HG02678 (cell line): Measurements from ENCODE around the gene SRPK1.

Experiments
- ATAC-seq: cut with Tn5 transposase; IDR thresholded peaks from one replicate; pipeline ENCODE4 v1.9.1; 2021; ENCODE audit warnings: mild to moderate bottlenecking, moderate library complexity; ENCODE audit not compliant: unreplicated experiment

SRPK1 gene

DNA sequence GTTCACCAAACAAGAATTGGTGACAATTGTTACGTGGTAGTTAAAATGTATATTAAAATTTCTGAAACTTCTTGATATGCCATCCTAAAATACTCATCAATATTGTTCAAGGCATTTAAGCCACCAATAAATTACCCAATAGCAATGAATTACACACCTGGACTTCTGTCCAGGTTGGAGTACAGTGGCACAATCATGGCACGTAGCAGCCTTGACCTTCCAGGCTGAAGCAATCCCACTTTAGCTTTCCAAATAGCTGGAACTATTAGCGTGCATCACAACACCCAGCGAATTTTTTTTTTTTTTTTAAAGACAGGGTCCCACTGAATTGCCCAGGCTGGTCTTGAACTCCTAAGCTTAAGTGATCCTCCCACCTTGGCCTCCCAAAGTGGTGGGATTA is 17.2 kb downstream of the SRPK1 start:
- no peak for ATAC-seq

DNA sequence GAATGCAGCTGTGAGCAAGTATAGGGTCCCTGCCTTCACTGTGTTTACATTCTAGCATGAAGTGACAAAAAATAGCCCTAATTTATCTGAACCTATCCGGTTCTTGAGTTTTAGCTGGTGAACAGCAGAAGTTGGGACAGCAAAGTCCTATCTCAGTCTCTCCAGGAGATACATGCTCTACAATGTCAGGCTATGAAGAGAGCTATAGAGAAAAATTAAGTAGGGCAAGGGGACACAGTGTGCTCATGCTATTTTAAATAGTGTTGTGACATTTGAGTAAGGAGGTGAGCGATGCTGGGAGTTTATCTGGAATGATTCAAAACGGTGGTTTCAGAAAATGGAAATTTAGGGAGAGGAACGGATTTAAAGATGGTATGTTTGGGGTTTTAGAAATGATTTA is 20.4 kb downstream of the SRPK1 start:
- ATAC-seq = no peak

DNA sequence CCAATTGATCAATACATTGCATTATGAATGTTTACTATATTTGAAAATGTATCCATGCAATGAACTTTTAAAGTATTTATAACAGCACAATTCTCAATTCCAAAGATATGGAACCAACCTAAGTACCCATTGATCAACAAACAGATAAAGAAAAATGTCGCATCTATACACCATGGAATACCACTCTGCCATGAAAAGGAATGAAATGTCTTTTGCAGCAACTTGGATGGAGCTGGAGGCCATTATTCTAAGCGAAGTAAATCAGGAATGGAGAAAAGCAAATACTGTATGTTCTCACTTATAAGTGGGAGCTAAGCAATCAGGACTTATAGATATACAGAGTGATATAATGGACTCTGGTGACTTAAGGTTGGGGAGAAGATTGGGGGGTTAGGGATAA is 22.9 kb downstream of the SRPK1 start:
- no peak for ATAC-seq

DNA sequence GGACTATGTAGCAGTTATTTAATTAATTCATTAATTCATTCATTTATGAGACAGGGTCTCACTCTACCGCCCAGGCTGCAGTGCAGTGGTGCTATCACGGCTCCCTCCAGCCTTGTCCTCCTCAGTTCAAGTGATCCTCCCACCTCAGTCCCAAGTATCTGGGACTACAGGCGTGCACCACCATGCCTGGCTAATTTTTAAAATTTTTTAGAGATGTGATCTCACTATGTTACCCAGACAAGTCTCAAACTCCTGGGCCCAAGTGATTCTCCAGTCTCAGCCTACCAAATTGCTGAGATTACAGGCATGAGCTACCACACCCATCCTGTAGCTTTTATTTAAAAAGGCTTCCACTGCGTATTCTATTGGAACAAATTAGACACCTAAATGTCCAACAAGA is 23.4 kb downstream of the SRPK1 start:
- no peak for ATAC-seq

DNA sequence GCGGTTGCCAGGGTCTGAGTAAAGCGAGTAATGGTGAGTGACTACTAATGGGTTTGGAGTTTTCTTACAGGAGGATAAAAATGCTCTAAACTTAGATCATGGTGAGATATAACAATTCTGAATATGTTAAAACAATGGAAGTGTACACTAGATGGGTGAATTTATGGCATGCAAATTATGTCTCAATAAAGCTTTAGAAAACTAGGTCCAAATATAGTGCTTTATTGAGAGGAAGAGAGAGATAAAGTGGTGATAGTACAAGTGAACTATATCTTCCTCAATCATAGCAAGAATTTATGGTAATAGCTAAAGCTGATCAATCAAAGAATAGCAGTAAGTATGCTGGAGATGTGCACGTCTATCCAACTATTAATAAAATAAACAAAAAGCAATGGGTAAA is 23.9 kb downstream of the SRPK1 start:
- no peak for ATAC-seq

DNA sequence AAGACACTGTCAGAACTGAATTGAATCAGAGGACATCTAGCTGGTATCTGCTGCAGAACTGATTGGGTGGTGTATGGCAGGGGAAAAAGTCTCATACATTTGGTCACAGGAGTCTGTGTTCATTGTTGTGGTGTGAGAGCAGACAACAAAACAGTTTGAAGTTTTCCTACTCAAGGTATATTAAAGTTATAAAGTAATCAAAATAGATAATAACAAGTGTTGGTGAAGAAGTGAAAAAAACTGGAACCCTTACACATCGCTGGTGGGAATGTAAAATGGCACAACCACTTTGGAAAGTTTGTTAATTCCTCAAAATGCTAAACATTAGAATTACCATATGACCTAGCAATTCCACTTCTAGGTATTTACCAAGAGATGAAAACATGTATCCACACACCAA is 24.7 kb downstream of the SRPK1 start:
- no peak for ATAC-seq

DNA sequence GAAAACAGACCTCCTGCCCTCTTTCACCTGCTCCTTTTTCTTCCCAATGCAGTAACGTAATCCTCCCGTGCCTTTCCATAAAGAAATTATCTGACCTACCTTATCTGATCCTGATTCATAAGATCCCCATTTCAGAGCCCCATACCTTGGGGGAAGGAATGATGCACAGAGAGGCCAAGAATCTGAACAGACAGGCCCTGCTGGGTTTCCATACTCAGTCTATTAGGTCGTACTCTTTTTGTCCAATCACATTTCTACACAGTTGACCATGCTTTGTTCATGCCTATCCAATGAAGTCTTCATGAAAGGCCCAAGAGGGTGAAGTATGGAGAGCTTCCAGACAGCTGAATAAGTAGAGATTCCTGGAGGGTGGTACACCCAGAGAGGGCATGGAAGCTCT is 25.3 kb downstream of the SRPK1 start:
- ATAC-seq = no peak

DNA sequence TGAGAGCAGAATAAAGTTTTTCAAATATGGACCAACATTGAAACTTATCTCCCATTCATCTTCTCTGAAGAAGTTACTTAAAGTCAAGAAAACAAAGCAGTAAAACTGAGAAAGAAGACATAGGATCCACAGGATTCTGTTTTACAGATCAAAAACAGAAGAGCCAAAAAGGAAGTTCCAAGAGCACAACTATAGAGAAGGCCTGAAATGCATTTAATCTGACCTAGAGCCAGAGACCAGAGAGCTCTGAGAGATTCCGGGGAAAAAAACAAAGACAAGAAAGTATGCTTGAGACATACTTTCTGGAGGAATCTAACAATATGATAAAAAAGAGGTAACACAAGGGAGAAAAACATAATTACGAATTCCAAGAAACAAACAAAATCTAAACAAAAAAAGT is 26.1 kb downstream of the SRPK1 start:
- ATAC-seq = no peak

DNA sequence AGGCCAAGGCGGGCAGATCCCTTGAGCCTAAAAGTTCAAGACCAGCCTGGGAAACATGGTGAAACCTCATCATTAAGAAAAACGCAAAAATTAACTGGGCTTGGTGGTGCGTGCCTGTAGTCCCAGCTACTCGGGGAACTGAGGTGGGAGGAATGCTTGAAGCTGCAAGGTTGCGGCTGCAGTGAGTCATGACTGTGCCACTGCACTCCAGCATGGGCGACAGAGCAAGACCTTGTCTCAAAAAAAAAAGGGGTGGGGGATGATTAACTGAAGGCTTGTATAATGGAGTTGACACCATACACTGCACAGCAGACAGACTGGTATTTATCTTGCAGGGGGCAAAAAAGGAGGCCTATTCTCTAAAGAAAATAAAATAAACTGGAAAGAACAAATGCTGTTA is 27.7 kb downstream of the SRPK1 start:
- no peak for ATAC-seq

DNA sequence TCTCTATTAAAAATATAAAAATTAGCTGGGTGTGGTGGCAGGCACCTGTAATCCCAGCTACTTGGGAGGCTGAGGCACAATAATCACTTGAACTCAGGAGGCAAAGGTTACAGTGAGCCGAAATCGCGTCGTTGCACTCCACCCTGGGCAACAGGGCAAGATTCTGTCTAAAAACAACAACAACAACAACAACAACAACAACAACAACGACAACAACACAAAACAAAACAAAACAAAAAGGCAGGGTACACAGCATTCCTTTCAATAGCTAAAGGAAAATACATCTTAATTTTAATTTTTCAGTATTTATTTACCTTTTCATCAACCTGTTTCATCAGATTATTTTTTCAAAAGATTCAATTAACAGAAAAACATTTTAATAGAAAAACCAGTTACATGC is 28.4 kb downstream of the SRPK1 start:
- no peak for ATAC-seq

DNA sequence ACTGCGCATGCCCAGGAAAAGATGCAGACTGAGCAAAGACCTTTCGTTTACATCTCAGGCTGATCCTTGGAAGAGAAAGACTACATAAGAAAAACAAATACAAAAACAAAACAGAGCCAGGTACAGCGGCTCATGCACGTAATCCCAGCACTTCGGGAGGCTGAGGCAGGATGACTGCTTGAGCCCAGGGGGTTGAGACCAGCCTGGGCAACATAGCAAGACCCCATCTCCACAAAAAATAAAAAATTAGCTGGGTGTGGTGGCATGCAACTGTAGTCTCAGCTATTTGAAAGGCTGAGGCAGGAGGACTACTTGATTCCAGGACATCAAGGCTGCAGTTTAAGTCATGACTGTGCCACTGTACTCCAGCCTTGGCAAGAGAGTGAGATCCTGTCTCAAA is 41.7 kb downstream of the SRPK1 start:
- ATAC-seq = no peak

DNA sequence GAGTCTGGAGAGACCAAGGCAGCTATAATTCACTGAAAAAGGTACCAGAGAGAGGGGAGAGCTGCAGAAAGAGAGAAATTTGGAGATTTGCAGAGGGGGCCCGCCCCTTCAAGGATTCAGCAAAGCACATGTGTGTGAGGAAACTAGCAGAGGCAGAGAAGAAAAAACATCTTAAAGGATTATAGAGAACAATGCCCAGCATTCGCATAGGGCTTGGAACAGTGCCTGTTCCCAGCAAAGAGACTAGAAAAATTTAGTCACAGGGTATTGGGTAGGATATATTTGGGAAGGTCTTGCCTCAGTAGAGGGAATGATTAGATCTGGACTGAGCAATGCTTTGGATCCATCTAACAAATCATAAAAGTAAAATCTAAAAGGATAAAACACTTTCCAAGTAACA is 44.0 kb downstream of the SRPK1 start:
- no peak for ATAC-seq

DNA sequence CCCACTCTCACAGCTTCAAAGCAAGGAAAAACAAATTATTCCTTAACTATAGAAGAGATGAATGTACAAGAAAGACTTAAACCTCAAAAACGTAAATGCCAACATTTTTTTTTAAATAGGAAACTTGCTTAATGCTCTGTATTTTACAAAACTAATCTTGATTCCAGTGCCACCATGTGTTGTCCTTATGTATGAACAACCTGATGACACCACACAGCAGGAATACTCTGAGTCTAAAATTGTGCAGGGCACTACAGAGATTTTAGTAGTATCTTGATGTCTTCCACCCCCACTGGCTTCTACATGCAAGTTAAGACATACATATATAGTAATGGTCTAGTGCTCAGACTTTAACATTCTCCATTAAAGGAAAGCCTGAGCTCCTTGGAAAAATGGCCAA is 46.2 kb downstream of the SRPK1 start:
- no peak for ATAC-seq

DNA sequence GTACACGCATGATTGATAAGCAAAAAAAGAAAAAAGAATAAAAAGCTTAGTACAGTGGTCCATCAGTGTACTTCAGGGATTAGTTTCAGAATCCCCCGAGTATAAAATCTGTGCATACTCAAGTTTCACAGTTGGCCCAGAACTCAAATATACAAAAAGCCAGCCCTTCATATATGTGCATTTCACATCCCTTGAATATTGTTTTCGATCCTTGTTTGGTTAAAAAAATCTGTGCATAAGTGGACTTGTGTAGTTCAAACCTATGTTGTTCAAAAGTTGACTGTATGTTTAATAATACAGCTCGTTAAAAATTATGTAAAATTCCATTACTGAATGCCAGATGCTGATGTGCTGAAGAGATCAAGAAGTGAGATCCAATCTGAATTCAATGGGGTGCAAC is 61.5 kb downstream of the SRPK1 start:
- ATAC-seq = no peak

DNA sequence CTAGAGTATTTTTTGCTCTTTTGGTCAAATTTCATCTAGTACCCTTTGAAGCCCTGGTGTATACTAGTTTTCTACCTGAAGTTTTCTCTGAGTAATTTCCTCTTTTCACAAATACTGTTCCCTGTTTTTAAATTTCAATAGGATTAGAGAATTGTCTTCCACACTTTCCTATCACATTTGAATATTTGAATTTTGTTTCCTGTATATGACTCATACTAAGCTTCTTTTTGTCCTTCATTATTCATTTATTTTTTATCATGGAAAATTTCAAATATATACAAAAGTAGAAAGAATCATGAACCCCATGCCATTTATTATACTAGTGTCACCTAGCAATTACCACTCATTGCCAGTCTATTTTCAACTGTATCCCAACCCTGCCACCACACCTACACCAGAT is 63.0 kb downstream of the SRPK1 start:
- ATAC-seq = no peak

DNA sequence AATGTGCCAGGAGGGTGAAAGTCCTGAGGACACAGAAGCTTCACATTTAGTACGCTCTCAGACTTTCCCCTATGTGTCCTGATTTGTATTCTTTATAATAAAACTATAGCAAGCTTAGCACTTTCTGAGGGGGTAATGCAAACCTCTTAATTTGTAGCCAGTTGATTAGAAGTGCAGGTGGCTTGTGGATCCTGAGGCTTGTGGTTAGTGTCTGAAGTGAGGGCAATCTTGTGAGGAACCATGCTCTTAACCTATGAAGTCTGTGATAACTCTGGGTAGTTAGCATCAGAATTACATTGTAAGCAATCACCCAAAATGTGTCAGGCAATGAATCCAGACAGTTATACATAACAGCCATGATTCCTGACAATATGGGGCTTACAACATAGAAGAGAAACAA is 64.6 kb downstream of the SRPK1 start:
- no peak for ATAC-seq

DNA sequence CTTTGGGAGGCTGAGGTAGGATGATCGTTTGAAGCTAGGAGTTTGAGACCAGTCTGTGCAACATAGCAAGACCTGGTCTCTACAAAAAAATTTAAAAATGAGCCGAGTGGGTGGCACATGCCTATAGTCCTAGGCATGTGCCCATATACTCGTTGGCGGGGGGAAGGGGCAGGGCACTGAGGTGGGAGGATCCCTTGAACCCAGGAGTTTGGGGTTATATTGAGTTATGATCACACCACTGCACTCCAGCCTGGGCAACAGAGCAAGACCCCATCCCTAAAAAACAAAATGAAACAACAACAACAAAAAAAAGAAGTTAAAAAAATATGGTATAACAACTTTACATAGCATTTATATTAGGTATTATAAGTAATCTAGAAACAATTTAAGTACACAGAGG is 67.9 kb downstream of the SRPK1 start:
- ATAC-seq = no peak

DNA sequence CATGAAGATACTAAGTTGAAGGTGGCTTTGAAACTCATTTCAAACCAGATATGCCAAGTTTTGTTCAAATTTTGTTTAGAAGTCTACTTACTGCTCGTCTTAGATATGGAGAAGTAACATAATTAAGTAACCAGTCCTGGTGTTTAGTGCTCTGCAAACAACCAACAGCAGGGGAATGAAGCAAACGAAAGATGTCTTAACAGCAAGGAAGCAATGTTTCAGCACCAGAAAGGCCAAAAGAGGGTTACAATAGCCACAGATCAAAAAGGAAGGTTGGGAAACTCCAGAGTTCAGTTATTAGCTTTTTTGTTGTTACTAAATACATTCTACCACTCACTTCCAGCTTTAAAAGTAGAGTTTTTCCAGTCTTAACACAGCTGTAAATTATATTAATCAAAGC is 70.7 kb downstream of the SRPK1 start:
- no peak for ATAC-seq

DNA sequence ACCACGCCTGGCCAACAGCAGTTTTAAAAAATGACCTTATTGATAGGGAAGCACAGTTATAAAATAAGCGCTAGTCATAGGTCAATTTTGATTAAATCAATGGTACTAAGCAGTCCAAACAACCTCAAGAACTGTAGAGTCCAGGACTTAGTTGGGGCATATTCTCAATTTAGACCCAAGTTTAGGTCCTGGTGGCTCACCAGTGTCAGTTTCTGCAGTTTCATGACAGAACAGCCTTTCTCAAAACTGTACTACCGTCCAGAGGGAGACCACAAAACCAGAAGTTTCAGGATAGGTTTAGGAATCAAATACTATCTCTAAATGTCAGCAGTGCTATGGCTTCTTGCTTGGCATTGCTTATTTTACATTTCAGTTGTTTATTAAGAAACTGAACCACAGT is 76.6 kb downstream of the SRPK1 start:
- ATAC-seq = no peak

DNA sequence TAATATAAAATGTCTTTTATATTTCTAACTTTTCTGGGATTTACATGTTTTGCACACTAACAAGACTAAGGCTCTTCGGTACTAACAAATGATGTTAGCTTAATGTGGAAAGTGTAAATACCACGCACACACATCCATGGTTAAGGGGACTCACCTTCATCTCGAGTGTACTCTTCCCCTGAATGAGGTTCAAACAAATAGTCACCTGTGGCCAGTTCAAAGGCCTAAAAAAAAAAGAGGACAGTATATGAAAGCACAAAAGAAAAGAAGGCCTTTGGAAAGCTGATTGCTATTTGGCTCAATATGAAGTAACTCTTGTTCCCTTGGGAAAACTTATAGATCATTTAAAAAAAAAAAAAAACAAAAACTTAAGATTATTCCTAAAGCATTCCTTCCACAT is 78.5 kb downstream of the SRPK1 start:
- ATAC-seq = no peak

DNA sequence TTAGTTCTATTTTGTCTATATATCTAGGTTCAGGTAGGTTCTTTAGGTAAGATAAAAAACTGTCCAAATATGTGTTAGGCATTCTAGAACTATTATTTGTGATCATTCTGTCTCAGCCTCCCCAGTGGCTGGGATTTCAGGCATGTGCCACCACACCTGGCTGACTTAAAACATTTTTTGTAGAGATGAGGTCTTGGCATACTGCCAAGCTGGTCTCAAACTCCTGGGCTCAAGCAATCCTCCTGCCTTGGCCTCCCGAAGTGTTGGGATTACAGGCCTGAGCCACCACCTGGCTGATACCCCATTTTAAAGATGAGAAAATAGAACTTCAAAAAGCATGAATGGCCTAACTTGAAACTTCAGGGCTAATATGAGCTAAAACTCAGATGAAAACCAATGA is 81.9 kb downstream of the SRPK1 start:
- no peak for ATAC-seq

DNA sequence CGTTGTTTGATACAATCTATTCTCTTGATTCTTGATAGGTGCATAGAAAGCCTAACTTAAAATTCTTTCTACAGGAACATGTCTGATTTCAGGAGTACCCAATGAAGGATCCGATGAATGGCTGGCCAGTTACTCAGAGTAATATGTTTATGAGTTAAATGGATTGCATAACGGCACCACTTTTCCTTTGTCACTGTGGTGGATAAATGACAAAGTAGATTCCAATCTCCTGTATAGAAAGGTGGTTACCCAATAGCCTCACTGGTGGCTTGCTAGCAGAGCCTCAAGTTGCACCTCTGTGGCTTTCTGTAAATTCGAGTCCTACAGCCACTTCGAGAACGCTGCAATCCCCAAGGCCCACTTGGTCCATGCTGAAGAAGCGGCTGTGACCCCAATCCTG is 87.4 kb downstream of the SRPK1 start:
- ATAC-seq = no peak

DNA sequence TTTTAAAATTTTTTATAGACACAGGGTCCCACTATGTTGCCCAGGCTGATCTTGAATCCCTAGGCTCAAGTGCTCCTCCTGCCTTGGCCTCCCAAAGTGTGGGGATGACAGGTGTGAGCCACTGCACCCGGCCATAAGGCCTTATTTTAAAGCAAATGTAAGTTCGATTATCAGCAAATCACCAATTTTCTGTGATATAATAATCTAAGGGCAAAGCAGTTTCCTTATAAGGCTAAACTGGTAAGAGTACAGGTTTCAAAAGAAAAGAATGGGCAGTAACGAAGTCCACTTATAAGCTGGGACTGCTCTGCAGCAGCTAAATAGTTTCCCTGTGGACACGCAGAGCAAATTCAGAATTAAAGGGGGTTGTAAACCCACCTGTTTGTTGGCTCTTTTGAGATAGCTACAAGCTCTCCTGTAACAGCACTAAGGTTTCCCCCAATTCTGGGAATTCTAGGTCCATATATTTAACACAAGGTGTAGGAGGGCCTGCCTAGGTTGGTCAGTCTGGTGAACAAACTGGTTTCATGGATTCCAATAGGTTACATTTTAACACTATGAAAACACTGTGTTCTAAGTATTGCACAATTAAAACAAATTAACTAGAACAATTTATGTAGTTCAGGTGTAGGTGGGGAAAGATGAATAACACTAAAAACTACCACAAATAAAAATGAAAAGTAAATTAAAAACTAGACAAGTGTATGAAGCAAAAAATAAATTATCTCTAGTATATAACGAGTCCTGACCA is 89.5 kb downstream of the SRPK1 start:
- ATAC-seq = no peak
